ENCODE measurements around the gene TSPAN4. TPM values are rescaled to one million over a fixed set of nuclear protein-coding genes. Genes with fewer than 3 reads are reported as not detected.

TSPAN4 gene
- total and polyA plus RNA-seq, 10 of the 15 experiments (the other 5 are each of a cell fraction or from before 2014, with no cell fraction given): 0.37 to 14.0 (median 8.5) TPM; not detected in 1

GRCh38 chr11:842370-843002, at the start of gene TSPAN4, which contains the start of gene POLR2L (continued):
- TF ChIP-seq IKZF1 (conservative IDR thresholded peaks at IDR 0.05): peak; percentile 99
- peak; percentile 93 for TF ChIP-seq POU2F2 (IDR thresholded peaks at IDR 0.05; ENCODE audit: borderline replicate concordance, low read depth, low read length)
- no peak for TF ChIP-seq USF2 (IDR thresholded peaks at IDR 0.05; ENCODE audit: borderline replicate concordance, low read depth, low read length)
- no peak for TF ChIP-seq BCL3 (IDR thresholded peaks at IDR 0.05; ENCODE audit: borderline replicate concordance, insufficient read depth, low read depth, low read length, poor library complexity, severe bottlenecking)
- TF ChIP-seq SREBF2 (IDR thresholded peaks at IDR 0.05; ENCODE audit: low read length): no peak
- peak; percentile 99 for TF ChIP-seq BCLAF1 (IDR thresholded peaks at IDR 0.05)
- no peak for TF ChIP-seq ZNF24 (IDR thresholded peaks at IDR 0.05)
- no peak for TF ChIP-seq CTCF (IDR thresholded peaks at IDR 0.05 in 2 of 3, conservative IDR thresholded peaks at IDR 0.05 in 1 of 3; ENCODE audit: control insufficient read depth in 2 of 3, extremely low read depth in 1 of 3, insufficient read depth in 1 of 3, low read depth in 3 of 3, low read length in 3 of 3)
- no peak for TF ChIP-seq ZZZ3 (IDR thresholded peaks at IDR 0.05; ENCODE audit: control insufficient read depth, insufficient read length, low read depth)
- no peak for TF ChIP-seq KAT2A (conservative IDR thresholded peaks at IDR 0.05; ENCODE audit: control insufficient read depth, low read depth, low read length)
- no peak for TF ChIP-seq CUX1 (IDR thresholded peaks at IDR 0.05; ENCODE audit: insufficient replicate concordance, low read depth, low read length)
- no peak for TF ChIP-seq CBX3 (IDR thresholded peaks at IDR 0.05; ENCODE audit: borderline replicate concordance, low read depth)
- peak; percentile 99 for TF ChIP-seq LARP7 (IDR thresholded peaks at IDR 0.05)
